ENCODE measurements around the gene EDC3.
A peak's percentile ranks its signal among the peaks of the same experiment; 100 is the strongest.
"Not testable (repeated sequence)": the region's sequence is repeated elsewhere in the genome, so short reads cannot be mapped to it uniquely, and the experiment has no call there.

Gene EDC3

GRCh38 chr15:74653426-74654102 is 42.3 kb downstream of the EDC3 start:
- peak; percentile 35 for DNase-seq (ENCODE audit: low spot score)

- no peak for DNase-seq (ENCODE audit: low spot score)
Observed at GRCh38 chr15:74651242-74651741, 44.5 kb downstream of the EDC3 start.

GRCh38 chr15:74648051-74648842 is 47.6 kb downstream of the EDC3 start:
- no peak for DNase-seq (ENCODE audit: low spot score)

- no peak for DNase-seq (ENCODE audit: low spot score)
Observed at GRCh38 chr15:74646480-74646879, 49.3 kb downstream of the EDC3 start.

GRCh38 chr15:74643665-74644204 is 52.1 kb downstream of the EDC3 start:
- DNase-seq (ENCODE audit: low spot score) = no peak

- no peak for DNase-seq (ENCODE audit: low spot score)
Observed at GRCh38 chr15:74642734-74643664, 52.8 kb downstream of the EDC3 start.

GRCh38 chr15:74642348-74642733 is 53.5 kb downstream of the EDC3 start:
- no peak for DNase-seq (ENCODE audit: low spot score)

GRCh38 chr15:74641151-74641550 is 54.7 kb downstream of the EDC3 start:
- no peak for DNase-seq (ENCODE audit: low spot score)

GRCh38 chr15:74636984-74637383 is 58.8 kb downstream of the EDC3 start:
- DNase-seq (ENCODE audit: low spot score) = no peak

- DNase-seq (ENCODE audit: low spot score) = peak; percentile 74
Observed at GRCh38 chr15:74635228-74635627, 60.6 kb downstream of the EDC3 start.

GRCh38 chr15:74633781-74634180 is 62.0 kb downstream of the EDC3 start:
- DNase-seq (ENCODE audit: low spot score) = no peak

- DNase-seq (ENCODE audit: low spot score) = no peak
Observed at GRCh38 chr15:74632601-74633000, 63.2 kb downstream of the EDC3 start.

GRCh38 chr15:74631935-74632560 is 63.8 kb downstream of the EDC3 start:
- DNase-seq (ENCODE audit: low spot score) = peak; percentile 34

GRCh38 chr15:74631408-74631807 is 64.4 kb downstream of the EDC3 start:
- DNase-seq (ENCODE audit: low spot score) = no peak

GRCh38 chr15:74631087-74631385 is 64.8 kb downstream of the EDC3 start:
- DNase-seq (ENCODE audit: low spot score) = no peak

GRCh38 chr15:74630284-74631086 is 65.3 kb downstream of the EDC3 start:
- no peak for DNase-seq (ENCODE audit: low spot score)

- not testable (repeated sequence) for DNase-seq (ENCODE audit: low spot score)
Observed at GRCh38 chr15:74629696-74630095, 66.1 kb downstream of the EDC3 start.

GRCh38 chr15:74628949-74629348 is 66.9 kb downstream of the EDC3 start:
- no peak for DNase-seq (ENCODE audit: low spot score)

- DNase-seq (ENCODE audit: low spot score) = no peak
Observed at GRCh38 chr15:74628199-74628598, 67.6 kb downstream of the EDC3 start.

GRCh38 chr15:74627766-74628165 is 68.1 kb downstream of the EDC3 start:
- no peak for DNase-seq (ENCODE audit: low spot score)
